Stimulated activated naive CD4-positive, alpha-beta T cell (primary cell): ENCODE results near the gene DNLZ.

Experiments used
- DNase-seq, 6 experiments: peaks; one replicate each; lab custom pipeline; 2025; lab: John Stamatoyannopoulos, UW

Gene DNLZ

GRCh38 chr9:136396219-136396515, 32.6 kb upstream of the DNLZ start:
- DNase-seq = no peak

DNA sequence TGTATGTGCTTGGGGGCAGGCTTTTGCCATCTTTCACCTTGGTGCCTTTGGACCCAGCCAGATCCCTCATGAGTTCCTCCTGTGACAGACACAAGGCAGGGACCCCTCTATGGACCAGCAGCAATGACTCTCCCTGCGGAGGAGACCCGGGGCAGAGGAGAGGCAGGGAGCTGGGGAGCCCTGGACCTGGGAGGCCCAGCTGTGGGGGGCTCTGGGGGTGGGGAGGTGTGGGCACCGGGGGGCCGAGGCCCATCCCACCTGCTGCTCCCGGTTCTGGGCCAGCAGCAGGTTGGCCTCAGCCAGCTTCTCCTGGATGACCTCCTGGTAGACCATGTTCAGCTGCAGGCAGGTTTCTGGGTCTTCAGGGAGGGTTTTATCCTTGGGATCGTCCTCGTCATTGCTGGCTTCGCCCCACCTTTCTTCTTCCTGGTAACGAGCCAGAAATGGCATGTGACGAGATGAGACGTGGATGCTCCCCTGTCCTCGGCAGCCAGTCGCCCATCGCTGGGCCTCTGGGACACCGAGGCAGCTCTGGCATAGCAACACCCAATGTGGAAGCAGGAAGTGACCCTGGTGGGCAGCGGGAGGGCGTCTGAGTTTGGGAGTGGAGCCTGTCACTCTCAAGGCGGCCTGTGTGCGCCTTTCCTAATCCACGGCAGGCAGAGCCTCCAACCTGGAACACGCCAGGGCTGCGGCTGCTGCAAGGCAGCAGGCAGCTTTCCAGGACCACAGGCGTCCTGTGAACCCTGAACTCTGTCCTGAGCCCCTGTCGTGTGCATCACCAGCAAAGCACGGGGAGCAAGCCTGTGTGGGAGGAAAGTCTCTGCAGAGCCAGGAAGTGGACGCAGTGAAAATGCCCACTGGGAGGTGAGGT, 32.0 kb upstream of the DNLZ start:
- no peak for DNase-seq

DNA sequence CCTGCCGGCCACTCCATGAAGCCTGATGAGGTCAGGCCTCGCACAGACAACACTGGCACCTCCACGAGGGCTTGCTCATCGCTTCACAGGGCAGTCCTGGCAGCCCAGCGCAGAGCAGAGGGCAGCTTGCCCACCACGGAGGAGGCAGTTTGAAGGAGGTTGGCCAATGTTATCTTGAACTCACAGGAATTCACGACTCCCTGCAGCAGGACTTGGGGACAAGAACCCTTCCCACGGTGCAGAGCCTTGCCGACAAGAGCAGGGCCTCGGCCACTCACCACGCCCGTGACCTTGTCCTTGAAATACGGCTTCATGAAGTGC, 31.4 kb upstream of the DNLZ start:
- DNase-seq = no peak

GRCh38 chr9:136394312-136395019, 30.9 kb upstream of the DNLZ start:
- no peak for DNase-seq

GRCh38 chr9:136393531-136393930, 30.0 kb upstream of the DNLZ start:
- no peak for DNase-seq

DNA sequence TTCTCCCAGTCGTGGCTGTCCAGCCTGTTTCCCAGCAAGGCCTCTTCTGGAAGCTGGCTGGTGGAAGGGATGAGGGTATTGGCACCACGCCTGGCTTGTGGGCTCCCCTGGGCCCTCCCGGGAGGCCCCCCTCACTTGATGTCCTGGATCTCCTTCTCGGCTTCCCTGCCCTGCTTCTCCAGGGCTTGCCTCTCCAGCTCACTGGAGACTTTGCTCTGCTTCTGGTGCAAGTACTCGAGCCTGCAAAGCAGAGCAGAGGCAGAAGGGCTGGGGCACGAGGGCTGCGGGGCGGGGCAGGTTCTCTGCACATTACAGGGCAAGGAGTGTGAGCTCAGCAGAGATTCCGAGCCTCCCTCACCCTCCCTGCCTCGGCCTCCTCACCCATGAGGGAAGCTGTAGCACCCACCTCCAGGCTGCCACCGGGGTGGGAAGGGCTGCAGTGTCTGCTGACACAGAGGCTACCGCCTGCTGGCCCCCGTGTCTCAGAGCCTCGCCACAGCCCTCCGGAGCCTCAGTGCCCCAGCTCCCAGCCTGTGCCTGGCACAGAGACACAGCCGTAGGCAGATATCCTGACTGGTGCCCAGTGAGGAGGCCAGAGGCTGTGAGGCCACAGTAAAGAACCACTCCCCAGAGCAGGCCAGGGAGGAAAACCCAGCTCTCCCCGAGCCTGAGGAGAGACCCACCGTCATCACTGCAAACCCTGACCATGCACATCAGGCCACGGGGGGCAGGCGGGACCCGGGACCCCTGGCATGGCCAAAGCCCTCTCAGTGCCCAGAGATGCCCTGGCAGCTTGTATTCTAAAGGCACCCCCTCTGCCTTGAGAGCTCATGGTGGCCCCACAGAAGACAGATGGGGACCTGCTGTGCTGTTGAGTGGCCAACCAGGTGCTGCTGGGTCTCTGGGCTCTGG, 29.2 kb upstream of the DNLZ start:
- DNase-seq = no peak

GRCh38 chr9:136391737-136392537, 28.4 kb upstream of the DNLZ start:
- no peak for DNase-seq

DNA sequence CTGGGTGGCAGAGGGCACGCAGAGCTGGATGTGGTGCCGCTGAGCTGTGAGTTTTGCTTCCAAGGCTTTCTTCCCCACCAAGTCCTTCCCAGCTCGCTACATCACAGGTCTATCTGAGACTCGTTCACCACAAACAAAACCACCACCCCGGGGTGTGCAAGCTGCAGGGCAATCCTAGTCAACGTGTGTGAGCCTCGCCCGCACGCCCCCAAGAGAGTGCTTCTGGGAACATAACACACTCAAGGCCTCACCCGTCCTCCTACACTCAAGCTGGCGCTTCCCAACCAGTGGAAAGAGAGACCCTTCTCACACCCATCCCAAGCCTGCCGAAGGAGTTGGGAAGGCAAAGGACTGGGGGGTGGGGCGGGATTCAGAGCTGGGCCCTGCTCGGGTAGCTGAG, 25.9 kb upstream of the DNLZ start:
- no peak for DNase-seq

DNA sequence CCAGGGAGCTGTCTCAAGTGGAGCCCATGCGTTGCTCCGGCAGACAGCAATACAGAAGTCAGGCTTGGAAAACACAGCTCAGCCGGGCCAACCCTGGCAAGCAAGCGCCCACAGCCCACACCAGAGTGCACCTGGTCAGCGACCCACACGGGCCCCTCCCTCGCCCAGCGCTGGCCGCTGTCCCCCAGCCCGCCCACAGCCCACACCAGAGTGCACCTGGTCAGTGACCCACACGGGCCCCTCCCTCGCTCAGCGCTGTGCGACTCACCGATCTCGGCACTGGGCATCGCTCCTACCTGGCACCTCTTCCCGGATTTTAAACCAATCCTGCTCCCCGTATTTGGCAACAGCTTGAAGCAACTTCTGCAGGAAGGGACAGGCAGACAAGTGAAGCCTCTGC, 23.7 kb upstream of the DNLZ start:
- DNase-seq = no peak

GRCh38 chr9:136386018-136386417, 22.5 kb upstream of the DNLZ start:
- no peak for DNase-seq

GRCh38 chr9:136385015-136385414, 21.5 kb upstream of the DNLZ start:
- DNase-seq = peak in 3 of 6 experiments; percentile 7 to 28 (median 27)

GRCh38 chr9:136383436-136383835, 19.9 kb upstream of the DNLZ start:
- DNase-seq = no peak

- no peak for DNase-seq
Observed at GRCh38 chr9:136381966-136382513, 18.5 kb upstream of the DNLZ start.

- DNase-seq = no peak
Observed at GRCh38 chr9:136381311-136381710, 17.8 kb upstream of the DNLZ start.

DNA sequence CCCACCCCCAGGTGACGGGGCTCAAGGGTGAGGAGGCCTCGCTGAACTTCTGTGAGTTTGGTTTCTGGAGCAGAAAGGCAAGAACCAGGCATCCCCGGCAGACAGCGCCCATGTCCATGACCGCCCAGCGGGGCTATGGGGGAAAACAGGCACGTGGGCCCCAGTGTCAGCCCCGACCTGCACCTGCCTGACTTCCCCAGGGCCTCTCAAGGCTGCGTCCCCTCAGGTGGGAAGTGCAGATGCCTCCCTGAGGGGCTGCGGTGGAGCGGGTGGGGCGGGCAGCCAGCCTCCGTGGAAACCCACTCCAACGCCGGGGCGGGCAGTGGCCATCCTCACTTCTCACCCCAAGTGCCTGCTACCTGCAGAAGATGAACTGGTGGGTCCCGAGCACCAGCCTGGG, 16.8 kb upstream of the DNLZ start:
- DNase-seq = no peak

DNA sequence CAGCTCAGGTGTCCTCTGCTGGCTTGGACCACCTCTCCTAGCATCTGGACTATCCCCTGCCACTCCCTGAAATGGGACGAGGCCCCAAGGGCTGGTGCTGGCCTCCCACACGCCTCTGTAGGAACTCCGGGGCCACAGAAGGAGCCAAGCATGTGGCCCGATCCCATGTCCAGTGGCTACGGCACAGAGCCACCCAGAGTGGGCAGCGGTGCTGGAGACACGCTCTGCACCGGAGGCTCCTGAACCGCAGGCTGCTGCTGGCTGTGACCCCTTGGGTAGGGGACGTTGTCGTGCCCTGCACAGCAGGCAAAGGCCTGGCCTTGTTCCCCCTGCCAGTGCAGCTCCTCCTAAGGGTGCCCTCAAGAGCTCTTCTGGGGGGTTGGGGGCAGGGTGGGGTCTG, 16.3 kb upstream of the DNLZ start:
- no peak for DNase-seq

DNA sequence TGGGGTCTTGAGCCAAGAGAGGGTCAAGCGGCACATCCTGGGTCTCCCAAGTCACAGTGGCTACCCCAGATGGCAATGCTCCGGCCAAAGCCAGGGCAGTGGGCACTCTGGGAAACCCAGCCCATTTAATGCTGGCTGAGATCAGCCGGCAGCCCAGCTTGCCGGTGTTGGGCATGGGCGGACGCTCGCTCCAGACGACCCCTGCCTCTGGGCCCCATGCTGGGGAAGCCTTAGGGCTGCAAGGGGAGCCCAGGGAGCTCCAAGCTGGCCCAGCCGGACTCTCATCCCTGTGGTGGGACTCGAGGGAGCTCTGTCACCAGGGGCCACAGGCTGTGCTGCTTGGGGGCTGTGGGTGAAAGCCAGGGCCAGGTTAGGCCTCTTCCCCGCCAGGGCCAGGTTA, 15.9 kb upstream of the DNLZ start:
- no peak for DNase-seq

DNA sequence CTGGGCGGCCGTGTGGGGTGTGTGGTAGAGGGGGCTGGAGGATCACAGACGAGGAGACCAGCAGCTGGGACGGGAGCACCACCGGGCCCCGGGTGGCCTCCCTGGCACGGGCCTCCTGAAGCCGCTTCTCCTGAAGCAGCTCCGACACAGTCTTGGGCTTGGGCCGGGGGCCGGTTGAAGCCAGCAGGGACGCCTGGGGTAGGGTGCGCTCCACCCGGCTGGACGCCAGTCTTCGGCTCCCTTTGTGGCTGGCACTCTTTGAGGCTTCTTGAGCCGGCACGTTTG, 15.4 kb upstream of the DNLZ start:
- no peak for DNase-seq

GRCh38 chr9:136378170-136379002, 14.8 kb upstream of the DNLZ start:
- no peak for DNase-seq

DNA sequence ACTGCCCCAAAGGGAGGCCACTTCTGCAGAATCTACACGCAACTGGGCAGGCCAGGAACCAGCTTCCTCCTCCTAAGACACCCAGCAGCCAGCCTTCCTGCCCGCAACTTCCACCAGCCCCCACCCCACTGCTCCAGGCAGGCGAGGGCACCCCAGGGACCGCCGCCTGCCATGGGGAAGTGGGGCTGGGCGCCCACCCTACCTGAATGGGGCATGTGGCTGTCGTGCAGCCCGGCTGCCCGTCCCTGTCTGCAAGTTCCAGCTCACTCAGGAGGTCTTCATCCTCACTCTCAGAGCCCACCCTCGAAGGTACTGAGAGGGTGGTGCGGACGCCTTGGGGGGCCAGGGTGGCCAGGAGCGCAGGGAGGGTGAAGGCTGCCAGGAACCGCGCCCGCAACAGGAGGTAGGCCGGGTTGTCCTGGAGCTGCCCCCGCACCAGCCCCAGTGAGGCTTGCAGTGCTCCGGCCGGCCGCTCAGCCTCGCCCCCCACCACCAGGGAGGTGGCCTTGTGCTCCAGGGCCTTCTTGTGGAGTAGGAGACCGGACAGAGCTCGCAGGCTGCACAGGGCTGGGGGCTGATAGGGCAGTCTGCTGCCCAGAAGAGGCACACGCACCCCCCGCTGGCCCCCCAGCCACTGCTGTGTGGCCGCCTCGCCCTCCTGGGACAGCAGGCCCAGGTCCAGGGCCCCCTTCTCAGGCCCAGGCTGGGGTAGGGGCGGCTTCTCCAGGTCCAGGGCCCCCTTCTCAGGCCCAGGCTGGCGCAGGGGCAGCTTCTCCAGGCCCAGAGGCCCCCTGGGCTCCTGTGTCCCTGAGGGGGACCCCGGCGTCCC, 14.0 kb upstream of the DNLZ start:
- no peak for DNase-seq
